Urinary bladder (tissue), 4 donors: ENCODE data around the gene PCK2. TPM values are rescaled to one million over a fixed set of nuclear protein-coding genes. Genes with fewer than 3 reads are reported as not detected.

Experiments
- DNase-seq: peaks from one replicate; pipeline ENCODE4 v3.0.0-alpha.2; 2015; ENCODE audit errors: extremely low spot score
- H3K27ac ChIP-seq: one replicate; pipeline ENCODE4 v1.5.1; 2013; ENCODE audit warnings: low read depth, mild to moderate bottlenecking, moderate library complexity
- H3K36me3 ChIP-seq: one replicate; pipeline ENCODE4 v1.6.1; 2013; ENCODE audit warnings: mild to moderate bottlenecking, moderate library complexity; ENCODE audit not compliant: insufficient read depth
- H3K4me1 ChIP-seq: one replicate; pipeline ENCODE4 v1.6.1; 2013; ENCODE audit warnings: mild to moderate bottlenecking, moderate library complexity; ENCODE audit not compliant: insufficient read depth
- H3K4me3 ChIP-seq: one replicate; pipeline ENCODE4 v1.5.1; 2013; ENCODE audit warnings: low read depth, low read length
- WGBS: extraction: QIAGEN DNeasy Blood & Tissue Kit; methylation state at CpG from one replicate; pipeline ENCODE4 v1.1.7; 2013; 5-methylcytosine and 5-hydroxymethylcytosine counted together
- polyA plus RNA-seq: library from polyadenylated mRNA; stranded (reverse); fragments of 200-250 nt; gene quantifications from one replicate; pipeline ENCODE4 v1.2.3, GENCODE V29; 2013
- total RNA-seq: library from RNA; depleted of rRNA; stranded (reverse); fragments of >200 nt; gene quantifications from one replicate; pipeline ENCODE4 v1.2.3, GENCODE V29; 2014
- donor health status: healthy with polysubstance abuse.
- donor health status: healthy.

PCK2 gene
- total and polyA plus RNA-seq, 2 donors = 5.3 to 23.7 TPM

GRCh38 chr14:24151404-24152080 lies 57.4 kb downstream of the PCK2 start:
- Histone ChIP-seq H3K4me1 (no peaks in the 10 kb centered on the region), H3K27ac (no peak overlapping the region), H3K4me3 (no peak overlapping the region), H3K36me3 (peaks cover 6% of the 10 kb centered on the region)
- DNase-seq = no peak
- 94% methylated on average over 16 of the region's 16 CpGs for WGBS

Other genes with a start within 250 kb of the PCK2 start
- 25.9 TPM for gene DHRS4, start 140.5 kb upstream of the PCK2 start, total RNA-seq
- gene DHRS4, start 140.5 kb upstream of the PCK2 start, polyA plus RNA-seq = 53.1 TPM
- 9.7 TPM for gene DHRS4L2, start 105.4 kb upstream of the PCK2 start, total RNA-seq
- gene DHRS4L2, start 105.4 kb upstream of the PCK2 start, polyA plus RNA-seq = 30.7 TPM
- gene CARMIL3, start 42.3 kb upstream of the PCK2 start, total RNA-seq = 1.5 TPM
- 0.33 TPM for gene CARMIL3, start 42.3 kb upstream of the PCK2 start, polyA plus RNA-seq
- 0.58 TPM for gene CPNE6, start 22.7 kb upstream of the PCK2 start, total RNA-seq
- gene CPNE6, start 22.7 kb upstream of the PCK2 start, polyA plus RNA-seq = 1.9 TPM
- 34.0 TPM for gene DCAF11, start 20.5 kb downstream of the PCK2 start, total RNA-seq
- 52.5 TPM for gene DCAF11, start 20.5 kb downstream of the PCK2 start, polyA plus RNA-seq
- gene NRL, start 20.6 kb downstream of the PCK2 start, total RNA-seq = 0.85 TPM
- gene NRL, start 20.6 kb downstream of the PCK2 start, polyA plus RNA-seq = 2.9 TPM
- 4.2 TPM for gene FITM1, start 36.3 kb downstream of the PCK2 start, total RNA-seq
- gene FITM1, start 36.3 kb downstream of the PCK2 start, polyA plus RNA-seq = 0.81 TPM
- 78.0 TPM for gene PSME1, start 41.9 kb downstream of the PCK2 start, total RNA-seq
- gene PSME1, start 41.9 kb downstream of the PCK2 start, polyA plus RNA-seq = 214 TPM
- 5.0 TPM for gene EMC9, start 47.3 kb downstream of the PCK2 start, total RNA-seq
- gene EMC9, start 47.3 kb downstream of the PCK2 start, polyA plus RNA-seq = 24.4 TPM
- gene PSME2, start 52.3 kb downstream of the PCK2 start, total RNA-seq = 67.9 TPM
- 97.7 TPM for gene PSME2, start 52.3 kb downstream of the PCK2 start, polyA plus RNA-seq
- 30.8 TPM for gene RNF31, start 53.2 kb downstream of the PCK2 start, total RNA-seq
- gene RNF31, start 53.2 kb downstream of the PCK2 start, polyA plus RNA-seq = 45.8 TPM
- gene IRF9, start 67.0 kb downstream of the PCK2 start, total RNA-seq = 56.8 TPM
- 106 TPM for gene IRF9, start 67.0 kb downstream of the PCK2 start, polyA plus RNA-seq
- gene REC8, start 77.8 kb downstream of the PCK2 start, total RNA-seq = 5.8 TPM
- gene REC8, start 77.8 kb downstream of the PCK2 start, polyA plus RNA-seq = 8.5 TPM
- gene IPO4, start 94.5 kb downstream of the PCK2 start, total RNA-seq = 9.8 TPM
- gene IPO4, start 94.5 kb downstream of the PCK2 start, polyA plus RNA-seq = 24.3 TPM
- gene TM9SF1, start 101.1 kb downstream of the PCK2 start, total RNA-seq = 30.4 TPM
- gene TM9SF1, start 101.1 kb downstream of the PCK2 start, polyA plus RNA-seq = 48.1 TPM
- 0.26 TPM for gene TSSK4, start 111.4 kb downstream of the PCK2 start, total RNA-seq
- gene TSSK4, start 111.4 kb downstream of the PCK2 start, polyA plus RNA-seq = 0.11 TPM
- 22.5 TPM for gene CHMP4A, start 119.2 kb downstream of the PCK2 start, total RNA-seq
- 111 TPM for gene CHMP4A, start 119.2 kb downstream of the PCK2 start, polyA plus RNA-seq
- gene MDP1, start 121.8 kb downstream of the PCK2 start, total RNA-seq = 15.1 TPM
- gene MDP1, start 121.8 kb downstream of the PCK2 start, polyA plus RNA-seq = 29.1 TPM
- 73.8 TPM for gene NEDD8, start 138.1 kb downstream of the PCK2 start, total RNA-seq
- 220 TPM for gene NEDD8, start 138.1 kb downstream of the PCK2 start, polyA plus RNA-seq
- 44.9 TPM for gene GMPR2, start 138.6 kb downstream of the PCK2 start, total RNA-seq
- gene GMPR2, start 138.6 kb downstream of the PCK2 start, polyA plus RNA-seq = 63.1 TPM
- 35.1 TPM for gene TINF2, start 148.3 kb downstream of the PCK2 start, total RNA-seq
- 68.7 TPM for gene TINF2, start 148.3 kb downstream of the PCK2 start, polyA plus RNA-seq
- 1.2 TPM for gene TGM1, start 168.9 kb downstream of the PCK2 start, total RNA-seq
- 0.65 TPM for gene TGM1, start 168.9 kb downstream of the PCK2 start, polyA plus RNA-seq
- 9.5 TPM for gene RABGGTA, start 177.3 kb downstream of the PCK2 start, total RNA-seq
- 23.4 TPM for gene RABGGTA, start 177.3 kb downstream of the PCK2 start, polyA plus RNA-seq
- gene DHRS1, start 205.5 kb downstream of the PCK2 start, total RNA-seq = 10.4 TPM
- 33.4 TPM for gene DHRS1, start 205.5 kb downstream of the PCK2 start, polyA plus RNA-seq
- gene NOP9, start 205.5 kb downstream of the PCK2 start, total RNA-seq = 12.8 TPM
- gene NOP9, start 205.5 kb downstream of the PCK2 start, polyA plus RNA-seq = 18.0 TPM
- 7.3 TPM for gene CIDEB, start 213.7 kb downstream of the PCK2 start, total RNA-seq
- 12.8 TPM for gene CIDEB, start 213.7 kb downstream of the PCK2 start, polyA plus RNA-seq
- 4.0 TPM for gene LTB4R2, start 215.8 kb downstream of the PCK2 start, total RNA-seq
- gene LTB4R2, start 215.8 kb downstream of the PCK2 start, polyA plus RNA-seq = 2.8 TPM
- 2.3 TPM for gene LTB4R, start 217.2 kb downstream of the PCK2 start, total RNA-seq
- 6.0 TPM for gene LTB4R, start 217.2 kb downstream of the PCK2 start, polyA plus RNA-seq
- gene ADCY4, start 240.8 kb downstream of the PCK2 start, total RNA-seq = 12.6 TPM
- 28.7 TPM for gene ADCY4, start 240.8 kb downstream of the PCK2 start, polyA plus RNA-seq
- 4.4 TPM for gene RIPK3, start 245.7 kb downstream of the PCK2 start, total RNA-seq
- 7.8 TPM for gene RIPK3, start 245.7 kb downstream of the PCK2 start, polyA plus RNA-seq